Naive thymus-derived CD8-positive, alpha-beta T cell (primary cell): ENCODE measurements around the gene ANXA8. TPM values are rescaled to one million over a fixed set of nuclear protein-coding genes. Genes with fewer than 3 reads are reported as not detected.
"Not testable (repeated sequence)": the region's sequence is repeated elsewhere in the genome, so short reads cannot be mapped to it uniquely, and the experiment has no call there.

Source experiments
- ATAC-seq, 2 donors: fragments of 150-1000 bp; cut with Tn5 transposase in 1 of 2; sonication (Bioruptor Pico), chemical (Tn5 transposase) in 1 of 2; 1 replicate in 1 of 2; 2 replicates in 1 of 2; pipeline ENCODE4 v1.10.0; 2021; ENCODE audit warnings: mild to moderate bottlenecking in 2 of 2, moderate library complexity in 2 of 2
- POLR2A ChIA-PET: fragments of 350-600 bp; sonication (Branson Sonifier 250); formaldehyde crosslinking; loops from one replicate; lab custom pipeline; 2021; ENCODE audit warnings: antibody characterized with exemption; lab: Charles Lee
- DNase-seq, 10 donors: peaks; one replicate each; pipeline versions ENCODE4 v3.0.0 to v3.0.0-alpha.2; 2020 to 2022
- H3K27ac Mint-ChIP-seq, 10 donors: one replicate each; pipeline ENCODE4 v1.8.0; 2020 to 2022; ENCODE audit warnings: mild to moderate bottlenecking in 10 of 10, mixed read lengths in 10 of 10, moderate library complexity in 4 of 10, inconsistent platforms in 1 of 10
- H3K27me3 Mint-ChIP-seq, 5 donors: one replicate each; pipeline ENCODE4 v1.8.0; 2021 to 2022; ENCODE audit warnings: mixed read lengths in 5 of 5
- H3K36me3 Mint-ChIP-seq, 3 donors: one replicate each; pipeline ENCODE4 v1.8.0; 2020 to 2022; ENCODE audit warnings: mixed read lengths in 3 of 3, mild to moderate bottlenecking in 2 of 3, inconsistent platforms in 1 of 3
- H3K4me1 Mint-ChIP-seq, 4 donors: one replicate each; pipeline ENCODE4 v1.8.0; 2021 to 2022; ENCODE audit warnings: mixed read lengths in 4 of 4
- H3K4me3 Mint-ChIP-seq, 10 donors: one replicate each; pipeline ENCODE4 v1.8.0; 2020 to 2022; ENCODE audit warnings: mild to moderate bottlenecking in 10 of 10, mixed read lengths in 10 of 10, moderate library complexity in 6 of 10, inconsistent platforms in 1 of 10
- H3K9me3 Mint-ChIP-seq, 9 donors: one replicate each; pipeline ENCODE4 v1.8.0; 2020 to 2022; ENCODE audit warnings: mixed read lengths in 9 of 9, mild to moderate bottlenecking in 3 of 9, inconsistent platforms in 1 of 9, moderate library complexity in 1 of 9
- polyA plus RNA-seq, 3 donors: library from polyadenylated mRNA; unstranded; fragments of 300-500 nt; fragmentation: Illumina TruSeq; gene quantifications; one replicate each; pipeline ENCODE4 v1.2.3, GENCODE V29; 2021
- total RNA-seq, 8 experiments: library from RNA in 2 of 8; stranded (reverse) in 2 of 8; gene quantifications; one replicate each; pipeline ENCODE4 v1.2.3 and lab custom pipeline; 2021 to 2026

ANXA8 gene
- total and polyA plus RNA-seq, 5 experiments from 2014 or later = not detected

- POLR2A ChIA-PET, H3K27ac Mint-ChIP-seq, DNase-seq, H3K36me3 Mint-ChIP-seq, H3K4me1 Mint-ChIP-seq, H3K4me3 Mint-ChIP-seq, H3K9me3 Mint-ChIP-seq, ATAC-seq, H3K27me3 Mint-ChIP-seq: not testable (repeated sequence)
Measured at GRCh38 chr10:47477078-47477477, 6.8 kb downstream of the ANXA8 start.

- ATAC-seq, DNase-seq, H3K4me3 Mint-ChIP-seq, H3K36me3 Mint-ChIP-seq, H3K4me1 Mint-ChIP-seq, H3K27ac Mint-ChIP-seq, H3K9me3 Mint-ChIP-seq, POLR2A ChIA-PET, H3K27me3 Mint-ChIP-seq: not testable (repeated sequence)
Measured at GRCh38 chr10:47475101-47475500, 8.8 kb downstream of the ANXA8 start.

- H3K27me3 Mint-ChIP-seq, H3K4me1 Mint-ChIP-seq, H3K4me3 Mint-ChIP-seq, DNase-seq, H3K9me3 Mint-ChIP-seq, POLR2A ChIA-PET, H3K27ac Mint-ChIP-seq, H3K36me3 Mint-ChIP-seq, ATAC-seq: not testable (repeated sequence)
Measured at GRCh38 chr10:47473516-47473915, 10.4 kb downstream of the ANXA8 start.

- H3K4me3 Mint-ChIP-seq, DNase-seq, POLR2A ChIA-PET, H3K36me3 Mint-ChIP-seq, H3K27ac Mint-ChIP-seq, H3K27me3 Mint-ChIP-seq, H3K4me1 Mint-ChIP-seq, H3K9me3 Mint-ChIP-seq, ATAC-seq: not testable (repeated sequence)
Measured at GRCh38 chr10:47472647-47473046, 11.3 kb downstream of the ANXA8 start.

- DNase-seq, H3K4me3 Mint-ChIP-seq, H3K9me3 Mint-ChIP-seq, POLR2A ChIA-PET, H3K36me3 Mint-ChIP-seq, H3K27me3 Mint-ChIP-seq, H3K4me1 Mint-ChIP-seq, ATAC-seq, H3K27ac Mint-ChIP-seq: not testable (repeated sequence)
Measured at GRCh38 chr10:47472072-47472471, 11.8 kb downstream of the ANXA8 start.

GRCh38 chr10:47468731-47469528 is 15.0 kb downstream of the ANXA8 start:
- H3K9me3 Mint-ChIP-seq, ATAC-seq, H3K27ac Mint-ChIP-seq, POLR2A ChIA-PET, H3K36me3 Mint-ChIP-seq, H3K4me1 Mint-ChIP-seq, H3K4me3 Mint-ChIP-seq, H3K27me3 Mint-ChIP-seq: not testable (repeated sequence)
- peak in 1 of 10 donors; percentile 47 for DNase-seq

GRCh38 chr10:47467957-47468356 is 16.0 kb downstream of the ANXA8 start:
- H3K27me3 Mint-ChIP-seq, H3K9me3 Mint-ChIP-seq, DNase-seq, H3K4me3 Mint-ChIP-seq, H3K36me3 Mint-ChIP-seq, H3K4me1 Mint-ChIP-seq, POLR2A ChIA-PET, ATAC-seq, H3K27ac Mint-ChIP-seq: not testable (repeated sequence)

GRCh38 chr10:47467458-47467857 is 16.5 kb downstream of the ANXA8 start:
- H3K4me3 Mint-ChIP-seq, H3K4me1 Mint-ChIP-seq, POLR2A ChIA-PET, ATAC-seq, H3K9me3 Mint-ChIP-seq, H3K36me3 Mint-ChIP-seq, H3K27me3 Mint-ChIP-seq, H3K27ac Mint-ChIP-seq: not testable (repeated sequence)
- DNase-seq = peak in 1 of 10 donors; percentile 2

GRCh38 chr10:47465216-47465917 is 18.5 kb downstream of the ANXA8 start:
- POLR2A ChIA-PET, H3K4me1 Mint-ChIP-seq, H3K36me3 Mint-ChIP-seq, H3K4me3 Mint-ChIP-seq, ATAC-seq, H3K9me3 Mint-ChIP-seq, H3K27me3 Mint-ChIP-seq: not testable (repeated sequence)
- H3K27ac Mint-ChIP-seq = peak overlapping the region in 1 of 10 donors; percentile 5
- DNase-seq = peak in 1 of 10 donors; percentile 4

- H3K9me3 Mint-ChIP-seq, H3K36me3 Mint-ChIP-seq, DNase-seq, ATAC-seq, POLR2A ChIA-PET, H3K4me1 Mint-ChIP-seq, H3K27ac Mint-ChIP-seq, H3K27me3 Mint-ChIP-seq, H3K4me3 Mint-ChIP-seq: not testable (repeated sequence)
Measured at GRCh38 chr10:47462577-47463358, 21.1 kb downstream of the ANXA8 start.

GRCh38 chr10:47461261-47461687 is 22.6 kb downstream of the ANXA8 start:
- H3K27ac Mint-ChIP-seq, POLR2A ChIA-PET, H3K9me3 Mint-ChIP-seq, H3K36me3 Mint-ChIP-seq, H3K4me1 Mint-ChIP-seq: not testable (repeated sequence)
- H3K4me3 Mint-ChIP-seq = peak overlapping the region in 7 of 10 donors; percentile 18 to 63 (median 44)
- ATAC-seq (peak; percentile 86 to 90), DNase-seq (peak in 4 of 10 donors; percentile 14 to 58 (median 23))
- H3K27me3 Mint-ChIP-seq = peaks cover 0 to 12% (median 0%) of the 10 kb centered on the region in 5 donors

GRCh38 chr10:47458466-47459154 is 25.3 kb downstream of the ANXA8 start:
- Mint-ChIP-seq H3K27ac (no peak overlapping the region), H3K4me3 (peak overlapping the region in 1 of 10 donors; percentile 5), H3K4me1 (peaks cover 0 to 4% (median under 1%) of the 10 kb centered on the region in 4 donors), H3K9me3 (no peaks in the 10 kb centered on the region), H3K36me3 (no peaks in the 10 kb centered on the region), H3K27me3 (peaks cover 0 to 23% (median 5%) of the 10 kb centered on the region in 5 donors)
- POLR2A ChIA-PET = no interaction called here
- peak in 1 of 10 donors; percentile 16 for DNase-seq
- no peak for ATAC-seq
